Activated CD8-positive, alpha-beta memory T cell treated with anti-CD3 and anti-CD28 coated beads for 48 hours (primary cell): ENCODE data around the gene PDZD2.
"Not testable (repeated sequence)": the region's sequence is repeated elsewhere in the genome, so short reads cannot be mapped to it uniquely, and the experiment has no call there.

Source experiments
- DNase-seq, 3 experiments: peaks; one replicate each; pipeline ENCODE4 v3.0.0-alpha.2; 2020; ENCODE audit warnings: low read depth in 2 of 3, low spot score in 2 of 3

Gene PDZD2

DNA sequence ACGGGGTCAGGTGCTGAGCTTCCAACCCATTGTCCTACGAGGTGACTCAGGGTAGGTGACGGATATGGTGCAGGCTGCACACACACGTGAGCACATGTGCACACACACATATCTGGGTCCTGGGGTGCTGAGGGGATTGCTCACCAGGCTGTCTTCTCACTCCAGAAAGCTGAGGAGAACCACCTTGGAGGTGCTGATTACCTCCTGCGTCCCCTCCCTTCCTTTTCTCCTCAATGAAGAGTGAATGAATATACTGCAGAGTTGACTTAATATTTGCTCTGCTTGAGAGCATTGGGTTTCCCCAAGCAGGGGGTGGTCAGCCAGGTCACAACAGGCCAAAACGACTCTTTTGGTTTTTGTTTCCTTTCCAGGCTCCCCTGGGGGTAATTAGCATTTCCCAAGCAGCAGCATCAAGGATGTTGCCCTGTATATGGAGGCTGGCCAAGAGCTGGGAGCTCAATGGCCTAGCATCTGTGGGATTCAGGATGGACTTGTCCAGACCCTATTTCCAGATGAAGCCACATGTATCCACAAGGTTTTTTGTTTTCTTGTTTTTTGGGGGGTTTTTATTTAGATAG lies 49.7 kb downstream of the PDZD2 start:
- DNase-seq: no peak

DNA sequence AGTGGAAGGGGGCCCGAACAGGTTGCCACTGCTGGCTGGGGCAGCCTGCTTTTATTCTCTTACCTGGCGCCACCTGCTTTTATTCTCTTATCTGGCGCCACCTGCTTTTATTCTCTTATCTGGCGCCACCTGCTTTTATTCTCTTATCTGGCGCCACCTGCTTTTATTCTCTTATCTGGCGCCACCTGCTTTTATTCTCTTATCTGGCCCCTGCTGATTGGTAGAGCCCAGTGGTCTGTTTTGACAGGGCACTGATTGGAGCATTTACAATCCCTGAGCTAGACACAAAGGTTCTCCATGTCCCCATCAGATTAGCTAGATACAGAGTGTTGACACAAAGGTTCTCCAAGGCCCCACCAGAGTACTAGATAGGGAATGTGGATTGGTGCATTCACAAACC lies 52.5 kb downstream of the PDZD2 start:
- DNase-seq: not testable (repeated sequence)

DNA sequence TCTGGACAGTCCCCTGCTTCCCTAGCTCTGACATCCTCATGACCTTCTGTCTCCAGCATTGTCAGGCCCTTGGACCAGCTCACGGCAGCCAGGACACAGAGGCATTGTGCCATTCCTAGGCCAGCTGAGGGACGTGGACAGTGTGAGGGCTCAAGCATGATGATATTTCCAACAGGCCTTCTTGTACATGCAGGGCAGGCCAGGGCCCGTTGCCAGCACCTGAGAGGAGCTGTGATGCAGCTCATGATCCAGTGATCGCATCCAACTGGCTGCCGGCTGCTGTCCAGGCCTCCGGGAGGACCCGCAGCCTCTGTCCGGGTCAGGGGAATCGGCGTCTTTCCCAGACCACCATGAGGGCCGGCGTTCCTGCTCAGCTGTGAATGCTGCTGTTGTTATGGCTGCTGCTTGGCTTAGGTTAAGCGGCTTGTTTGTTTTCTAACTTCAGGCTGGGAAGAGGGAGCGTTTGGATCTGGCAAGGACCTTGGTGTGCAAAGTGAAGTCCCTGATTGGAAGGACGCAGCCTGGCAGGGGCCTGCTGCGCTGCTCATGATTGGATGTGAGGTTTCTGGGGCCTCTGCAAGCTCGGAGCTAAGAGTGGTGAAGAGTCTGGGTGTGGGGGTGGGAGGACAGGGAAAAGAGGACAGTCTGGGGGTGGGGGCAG lies 53.8 kb downstream of the PDZD2 start:
- DNase-seq: no peak

DNA sequence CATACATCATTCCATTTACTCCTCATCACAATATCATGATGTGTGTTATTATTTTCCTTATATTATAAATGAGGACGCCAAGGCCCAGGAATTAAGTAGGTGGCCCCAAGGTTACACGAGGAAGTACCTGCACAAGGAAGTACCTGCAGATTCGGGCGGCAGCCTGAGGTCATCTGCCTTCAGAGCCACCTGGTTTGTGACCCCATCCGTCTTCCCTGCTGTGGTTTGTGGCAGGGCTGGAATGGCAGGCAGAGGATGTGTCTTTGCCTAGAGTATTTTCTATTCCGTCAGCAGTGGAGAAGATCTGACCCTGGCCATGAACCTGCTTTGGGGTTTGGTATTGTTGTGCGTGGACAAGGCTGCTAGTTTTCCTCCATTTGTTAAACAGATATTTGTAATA lies 59.7 kb downstream of the PDZD2 start:
- no peak for DNase-seq

DNA sequence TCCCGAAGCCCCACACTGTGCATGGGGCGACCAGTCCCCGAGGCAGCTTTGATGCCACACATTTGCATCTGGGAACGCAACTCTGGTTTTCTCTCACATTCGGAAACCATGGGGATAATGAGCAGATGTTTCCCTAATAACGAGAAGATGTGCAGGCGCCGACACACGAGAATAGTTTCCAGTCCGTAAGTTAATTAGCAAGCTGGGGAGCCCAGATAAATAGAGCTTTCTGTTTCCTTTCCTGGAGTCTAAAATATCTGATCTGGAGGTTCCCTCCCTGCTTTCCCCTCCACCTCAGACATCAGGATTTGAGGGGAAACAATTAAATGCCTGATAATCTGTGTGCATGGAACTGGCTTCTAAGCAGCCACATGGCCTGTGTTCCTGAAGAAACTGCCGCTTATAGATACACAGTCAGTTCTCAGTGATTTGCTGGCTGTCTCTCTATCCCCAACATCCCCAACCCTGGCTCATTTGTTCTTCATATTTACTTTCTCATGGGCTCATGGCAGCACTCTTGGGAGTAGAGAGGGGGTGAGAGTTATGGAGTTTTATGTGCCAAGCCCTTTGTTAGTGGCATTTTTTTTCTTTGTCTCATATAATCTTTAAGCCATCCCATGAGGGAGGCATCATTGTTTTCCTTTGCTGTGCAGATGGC lies 62.8 kb downstream of the PDZD2 start:
- DNase-seq: no peak

DNA sequence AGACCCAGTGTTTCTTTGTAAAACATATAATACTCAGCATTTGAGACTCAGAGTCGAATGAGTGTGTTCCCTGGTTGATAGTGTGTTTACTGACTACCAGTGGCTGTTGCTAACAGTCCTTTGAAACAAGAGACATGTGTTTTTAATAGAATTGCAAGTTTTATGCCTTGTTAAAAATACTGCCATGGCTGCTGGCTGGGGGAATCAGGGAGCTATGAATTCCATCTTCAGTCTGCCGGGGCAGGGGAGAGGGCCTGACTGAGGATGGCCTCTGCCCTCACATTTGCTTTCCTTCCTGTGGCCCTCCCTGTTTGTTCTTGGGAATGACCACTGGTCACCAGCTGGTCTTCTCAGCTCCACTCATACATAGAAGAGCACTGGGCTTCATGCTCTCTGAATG lies 63.8 kb downstream of the PDZD2 start:
- no peak for DNase-seq

DNA sequence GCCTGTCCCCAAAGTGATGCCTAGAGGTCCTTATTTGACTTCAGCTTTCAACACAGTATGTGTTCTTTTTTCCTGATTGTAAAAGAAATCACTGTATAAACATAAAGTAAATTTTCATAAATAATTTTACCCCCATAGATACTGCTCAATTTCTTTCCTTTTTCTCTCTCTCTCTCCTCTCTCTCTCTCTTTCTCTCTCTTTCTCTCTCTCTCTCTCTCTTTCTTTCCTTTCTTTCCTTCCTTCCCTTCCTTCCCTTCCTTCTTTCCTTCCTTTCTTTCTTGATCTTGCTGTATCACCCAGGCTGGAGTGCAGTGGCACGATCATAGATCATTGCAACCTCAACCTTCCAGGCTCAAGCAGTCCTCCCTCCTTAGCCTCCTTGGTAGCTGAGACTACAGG lies 64.8 kb downstream of the PDZD2 start:
- no peak for DNase-seq

DNA sequence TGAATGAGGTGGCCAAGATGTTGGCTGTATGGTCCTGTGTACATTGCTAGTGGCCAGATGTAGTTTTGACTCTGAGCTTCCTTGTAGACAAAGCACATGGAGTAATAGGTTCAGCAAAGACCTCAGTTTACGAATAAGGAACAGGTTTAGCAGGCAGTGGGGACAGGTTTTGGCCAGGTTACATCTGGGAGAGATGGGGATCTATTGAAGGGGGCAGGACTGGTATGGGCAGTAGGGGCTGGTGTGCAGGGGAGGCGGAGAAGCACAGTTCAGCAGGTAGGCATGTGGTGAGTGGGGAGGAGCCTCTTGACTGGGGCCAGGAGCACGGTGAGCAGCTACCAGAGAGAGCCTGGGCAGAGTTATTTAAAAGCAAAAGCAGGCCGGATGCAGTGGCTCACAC lies 67.3 kb downstream of the PDZD2 start:
- no peak for DNase-seq

DNA sequence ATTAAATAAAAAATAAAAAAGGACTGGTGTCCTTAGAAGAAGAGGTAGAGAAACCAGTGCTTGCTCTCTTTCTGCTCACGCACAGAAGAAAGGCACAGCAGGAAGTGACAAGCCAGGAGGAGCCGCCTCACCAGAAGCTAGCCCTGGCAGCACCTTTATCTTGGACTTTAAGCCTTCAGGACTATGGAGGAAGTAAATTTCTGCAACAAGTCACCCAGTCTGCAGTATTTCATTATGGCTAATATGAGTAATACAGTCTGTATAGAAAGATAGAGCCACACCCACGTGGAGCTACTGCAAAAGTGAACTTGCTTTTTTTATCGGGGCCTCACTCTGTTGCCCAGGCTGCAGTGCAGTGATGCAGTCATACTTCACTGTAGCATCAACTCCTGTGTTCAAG lies 68.4 kb downstream of the PDZD2 start:
- DNase-seq: no peak

DNA sequence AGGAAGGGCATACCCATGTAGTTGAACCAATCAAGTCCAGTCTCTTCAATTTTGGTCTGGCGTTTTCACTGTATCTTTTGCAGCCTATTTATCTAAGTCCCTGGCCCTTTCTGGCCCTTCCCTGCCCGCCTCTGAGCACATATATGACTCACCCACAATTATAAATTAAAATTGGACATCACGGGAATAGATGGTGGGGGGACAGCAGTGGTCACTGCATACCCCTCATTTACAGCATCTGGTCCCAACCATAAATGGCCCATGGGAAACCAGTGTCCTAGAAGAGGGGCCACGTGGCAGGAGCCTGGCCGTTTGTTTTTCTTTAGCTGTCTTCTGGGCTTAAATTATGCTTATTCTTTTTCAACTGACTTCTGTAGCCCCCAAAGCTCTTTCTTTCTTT lies 69.2 kb downstream of the PDZD2 start:
- no peak for DNase-seq

DNA sequence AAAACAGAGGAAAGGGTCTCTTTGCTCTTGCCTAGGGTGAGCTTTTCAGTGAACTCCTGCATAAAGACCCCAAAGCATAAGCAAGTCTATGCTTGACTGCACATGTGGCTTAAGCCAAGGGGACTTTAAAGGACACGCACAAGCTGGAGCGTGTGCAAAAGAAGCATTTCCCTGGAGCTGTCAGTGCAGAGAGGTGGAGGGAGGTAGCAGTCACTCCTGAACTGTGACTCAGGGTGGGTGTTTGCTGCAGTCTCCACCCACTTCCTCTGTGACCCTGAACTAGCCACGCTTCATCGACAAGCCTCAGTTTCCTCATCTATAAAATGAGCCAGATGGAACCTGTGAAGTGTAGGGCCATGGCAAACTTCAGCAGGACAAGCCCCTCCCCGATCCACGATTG lies 72.4 kb downstream of the PDZD2 start:
- no peak for DNase-seq

DNA sequence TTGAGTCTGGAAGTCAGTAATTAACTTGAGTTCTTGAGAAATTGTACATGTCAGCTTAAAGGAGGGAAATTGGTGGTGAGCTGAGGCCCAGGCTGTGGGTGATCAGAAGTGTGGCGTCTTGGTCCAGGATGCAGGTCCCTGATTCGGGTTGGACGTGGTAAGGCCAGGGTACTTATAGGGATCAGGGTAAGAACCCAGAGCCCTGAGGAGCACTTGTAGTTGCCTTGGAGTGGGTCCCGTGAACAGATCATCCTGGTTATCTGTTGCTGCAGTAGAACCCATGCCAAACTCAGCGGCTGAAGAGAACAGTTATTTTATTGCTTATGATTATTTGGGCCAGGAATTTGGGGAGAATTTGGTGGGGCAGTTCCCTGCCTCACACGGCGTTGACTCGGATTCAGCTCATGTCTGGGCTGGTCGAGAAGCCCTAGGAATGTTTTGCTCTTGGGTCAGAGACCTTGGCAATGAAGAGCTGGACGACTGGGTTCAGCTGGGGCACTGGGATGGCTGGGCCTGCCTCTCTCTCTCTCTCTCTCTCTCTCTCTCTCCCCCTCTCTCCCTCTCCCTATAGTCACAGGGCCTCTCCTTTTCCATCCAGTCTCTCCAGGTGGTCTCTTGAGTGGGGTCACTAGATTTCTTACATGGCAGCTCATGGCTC lies 73.1 kb downstream of the PDZD2 start:
- DNase-seq: no peak

DNA sequence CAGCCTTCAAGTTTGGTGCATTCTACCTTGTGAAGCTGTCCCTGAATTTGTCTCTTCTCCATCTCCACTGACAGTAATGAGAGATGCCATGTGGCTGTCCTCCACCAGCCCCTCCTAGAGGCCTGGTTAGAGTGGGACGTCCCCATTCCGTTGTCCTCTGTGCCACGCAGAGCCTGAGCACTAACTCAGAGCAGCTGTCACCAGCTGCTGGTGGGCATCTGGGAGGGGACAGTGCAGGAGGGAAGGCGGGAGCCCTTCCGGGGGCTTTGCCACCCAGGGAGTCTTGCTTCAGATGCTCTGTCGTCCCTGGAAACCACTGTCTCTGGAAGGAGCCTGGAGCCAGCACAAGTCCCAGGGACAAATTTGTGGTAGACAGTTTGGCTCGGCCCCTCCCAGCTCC lies 78.6 kb downstream of the PDZD2 start:
- no peak for DNase-seq

DNA sequence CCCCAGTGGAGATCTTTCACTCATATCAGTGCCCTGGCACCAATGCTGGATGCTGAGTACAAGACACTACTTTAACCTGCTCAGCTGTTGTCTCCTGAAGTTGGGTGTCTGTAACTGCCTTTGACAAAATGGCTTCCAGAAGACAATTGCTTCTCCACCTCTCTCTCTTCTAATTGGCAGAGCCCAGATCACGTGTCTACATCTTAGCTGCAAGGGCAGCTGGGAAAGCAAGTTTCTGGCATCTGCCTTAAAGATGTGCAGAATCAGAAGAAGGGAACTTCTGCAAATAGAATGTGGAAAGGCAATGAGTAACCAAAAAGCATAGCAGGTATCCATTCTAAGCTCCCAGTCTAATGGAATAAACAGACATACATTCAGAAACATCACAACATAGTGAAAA lies 81.1 kb downstream of the PDZD2 start:
- no peak for DNase-seq

DNA sequence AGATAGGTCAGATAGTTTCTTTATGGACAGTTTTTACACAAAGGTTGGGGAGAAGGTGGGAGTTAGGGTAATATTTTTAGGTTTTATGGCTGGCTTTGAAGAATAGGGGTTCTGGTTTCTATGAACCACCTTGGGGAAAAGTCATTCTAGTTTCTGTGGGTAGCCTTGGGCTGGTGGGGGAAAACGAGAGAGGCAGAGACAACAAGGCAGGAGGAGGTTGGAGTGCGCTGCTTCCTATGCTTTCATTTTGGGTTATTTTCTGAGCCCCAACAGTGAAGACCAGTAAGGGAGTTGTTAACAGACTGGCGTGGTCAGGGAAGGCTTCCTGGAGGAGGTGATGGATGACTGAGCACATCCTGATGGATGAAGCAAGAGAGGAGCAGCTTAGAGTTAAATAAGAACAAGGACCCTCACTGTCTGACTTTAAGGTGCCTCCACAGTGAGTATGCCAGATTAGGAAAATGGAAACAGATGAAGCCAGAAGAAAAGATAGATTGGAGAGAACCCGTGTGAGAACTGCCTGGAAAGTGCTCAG lies 81.9 kb downstream of the PDZD2 start:
- no peak for DNase-seq

DNA sequence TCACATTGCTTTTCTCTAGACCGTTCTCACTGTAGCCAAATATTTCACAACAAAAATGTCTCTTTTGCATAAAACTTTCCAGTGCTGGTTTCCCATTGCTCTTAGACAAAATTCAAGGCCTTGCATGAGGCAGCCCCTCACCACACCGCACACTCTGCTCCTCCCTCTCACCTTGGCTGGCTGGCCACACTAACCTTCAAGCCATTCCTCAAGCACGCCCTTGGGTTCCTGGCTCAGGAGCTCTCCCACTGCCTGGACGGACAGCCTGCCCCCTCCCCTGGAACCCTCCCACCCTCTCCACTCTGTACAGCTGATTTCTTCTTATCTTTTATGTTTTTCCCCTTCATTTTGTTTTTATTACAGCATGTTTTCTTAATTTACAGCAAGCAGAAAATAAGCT lies 83.2 kb downstream of the PDZD2 start:
- no peak for DNase-seq

DNA sequence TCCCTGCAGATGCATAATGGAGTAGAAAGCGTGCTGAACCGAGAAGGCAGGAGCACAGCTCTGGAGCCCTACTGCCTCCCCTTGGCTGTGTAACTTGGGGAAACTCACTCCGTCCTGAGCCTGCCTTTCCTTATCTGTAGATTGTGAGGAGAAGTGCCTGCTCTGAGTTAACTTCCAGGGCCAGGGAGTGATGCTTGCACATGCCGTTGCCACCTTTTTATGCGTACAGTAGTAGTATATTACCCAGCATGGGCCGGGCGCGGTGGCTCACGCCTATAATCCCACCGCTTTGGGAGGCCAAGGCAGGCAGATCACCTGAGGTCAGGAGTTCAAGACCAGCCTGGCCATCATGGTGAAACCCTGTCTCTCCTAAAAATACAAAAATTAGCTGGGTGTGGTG lies 87.1 kb downstream of the PDZD2 start:
- no peak for DNase-seq

DNA sequence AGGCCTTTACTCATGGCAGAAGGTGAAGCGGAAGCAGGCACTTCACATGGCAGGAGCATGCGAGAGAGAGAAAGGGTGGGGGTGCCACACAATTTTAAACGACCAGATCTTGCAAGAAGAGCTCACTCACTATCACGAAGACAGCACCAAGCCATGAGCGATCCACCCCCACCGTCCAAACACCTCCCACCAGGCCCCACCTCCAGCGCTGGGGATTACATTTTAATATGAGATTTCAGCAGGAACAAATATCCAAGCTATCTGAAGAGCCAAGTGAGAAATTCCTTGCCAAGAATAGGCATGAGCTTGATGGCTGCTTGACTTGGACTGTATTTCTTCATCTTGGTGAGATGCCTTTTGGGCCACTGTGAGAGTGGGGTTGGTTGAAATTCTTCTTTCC lies 88.0 kb downstream of the PDZD2 start:
- no peak for DNase-seq

DNA sequence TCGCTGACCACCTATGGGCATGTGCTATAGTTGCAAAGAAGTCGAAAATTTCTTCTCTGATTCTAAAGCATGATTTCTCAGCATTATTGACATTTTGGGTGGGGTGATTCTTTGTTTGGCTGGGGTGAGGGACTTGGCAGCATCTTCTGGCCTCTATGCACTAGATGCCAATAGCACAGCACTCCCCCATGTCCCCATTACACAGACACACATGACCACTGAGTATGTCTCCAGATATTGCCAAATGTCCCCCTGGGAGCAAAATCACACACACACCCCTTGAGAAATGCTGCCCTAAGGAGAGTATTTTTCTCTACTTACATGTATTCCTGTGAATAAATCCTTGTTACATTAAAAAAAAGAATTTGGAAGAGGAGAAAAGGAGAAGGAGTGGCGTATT lies 89.1 kb downstream of the PDZD2 start:
- DNase-seq: no peak

DNA sequence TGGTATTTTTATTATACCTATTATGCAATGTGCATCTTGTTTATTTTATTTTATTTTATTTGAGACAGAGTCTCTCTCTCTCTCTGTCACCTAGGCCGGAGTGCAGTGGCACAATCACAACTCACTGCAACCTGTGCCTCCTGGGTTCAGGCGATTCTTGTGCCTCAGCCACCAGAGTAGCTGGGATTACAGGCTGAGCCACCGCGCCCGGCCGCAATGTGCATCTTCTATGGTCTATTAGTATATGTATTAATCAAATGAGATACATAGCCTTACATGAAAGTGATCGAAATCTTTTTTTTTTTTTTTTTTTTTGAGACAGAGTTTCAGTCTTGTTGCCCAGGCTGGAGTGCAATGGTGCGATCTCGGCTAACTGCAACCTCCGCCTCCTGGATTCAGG lies 89.9 kb downstream of the PDZD2 start:
- DNase-seq: not testable (repeated sequence)

DNA sequence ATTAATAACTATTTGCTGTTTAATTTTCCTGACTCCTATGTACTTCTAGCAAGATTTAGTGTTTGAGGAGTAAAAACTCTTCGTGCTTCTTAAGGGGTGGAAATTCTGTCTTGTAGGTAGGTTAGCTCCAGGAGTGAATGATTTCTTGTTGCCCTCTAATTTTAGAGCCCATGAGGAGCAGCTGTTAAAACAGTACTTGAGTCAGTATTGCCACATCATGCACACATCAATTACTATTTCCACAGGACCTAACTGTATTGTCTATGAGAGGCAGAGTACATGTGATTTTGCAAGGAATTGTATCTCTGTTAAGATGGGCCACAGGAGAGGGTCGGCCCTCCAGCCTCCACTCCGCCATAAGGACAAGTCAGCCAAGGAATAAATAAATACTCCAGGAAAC lies 91.2 kb downstream of the PDZD2 start:
- no peak for DNase-seq

DNA sequence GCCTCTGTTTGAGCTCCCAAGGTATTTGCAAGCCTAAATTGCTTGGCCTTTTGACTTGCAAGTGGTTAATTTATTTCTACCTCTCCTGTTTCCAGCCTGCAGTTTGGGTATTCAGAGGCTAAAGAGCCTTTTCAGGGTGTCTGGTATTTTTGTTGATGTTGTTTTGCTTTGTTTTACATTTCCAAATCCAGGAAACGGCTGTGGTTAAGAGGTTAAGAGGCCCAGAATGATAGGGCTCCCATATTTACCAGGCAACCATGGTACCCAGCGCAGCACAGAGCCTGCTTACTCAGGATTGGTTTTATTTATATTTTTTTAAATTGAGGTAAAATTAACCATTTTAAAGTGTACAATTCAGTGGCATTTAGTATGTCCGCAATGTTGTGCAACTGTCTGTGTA lies 92.1 kb downstream of the PDZD2 start:
- no peak for DNase-seq
